ENCODE results near the gene C4orf50.

- TF ChIP-seq EZH2 (IDR thresholded peaks at IDR 0.05; ENCODE audit: insufficient read depth, poor library complexity, severe bottlenecking) (no peak), EZH2phosphoT487 (IDR thresholded peaks at IDR 0.05; ENCODE audit: insufficient read depth, low read depth) (no peak)
Observed at GRCh38 chr4:6009452-6009851, 8.8 kb downstream of the C4orf50 start.

Measured in GM23248 (cell line).